Keratinocyte (primary cell): ENCODE data around the gene PUS3. TPM values are rescaled to one million over a fixed set of nuclear protein-coding genes. Genes with fewer than 3 reads are reported as not detected.

Source experiments
- DNase-seq: peaks from one replicate; pipeline ENCODE4 v3.0.0-alpha.2; 2011; ENCODE audit warnings: low read depth, missing footprints, low spot score
- FAIRE-seq: peaks from 2 replicates; lab custom pipeline; 2011; peaks lifted over from hg19 to GRCh38; lab: Jason Lieb, UNC
- H2AFZ ChIP-seq: 2 replicates; pipeline ENCODE4 v1.6.0; 2012; ENCODE audit warnings: low read length, control low read depth, inconsistent platforms; ENCODE audit not compliant: control insufficient read depth
- H3K27ac ChIP-seq: 2 replicates; pipeline ENCODE4 v1.5.1; 2011; ENCODE audit warnings: low read length; ENCODE audit not compliant: control insufficient read depth, insufficient read depth
- H3K27me3 ChIP-seq: 3 replicates; pipeline ENCODE4 v1.6.0; 2011; ENCODE audit warnings: low read length; ENCODE audit not compliant: control insufficient read depth, insufficient read depth; ENCODE audit errors: extremely low read depth
- H3K36me3 ChIP-seq, 2 experiments: 2 replicates in 1 of 2; 3 replicates in 1 of 2; pipeline ENCODE4 v1.5.1; 2011; ENCODE audit warnings: low read length in 2 of 2, mild to moderate bottlenecking in 1 of 2; ENCODE audit not compliant: control insufficient read depth in 2 of 2, insufficient read depth in 2 of 2; ENCODE audit errors: extremely low read depth in 1 of 2
- H3K4me1 ChIP-seq: 3 replicates; pipeline ENCODE4 v1.5.1; 2011; ENCODE audit warnings: low read length; ENCODE audit not compliant: control insufficient read depth, insufficient read depth; ENCODE audit errors: extremely low read depth
- H3K4me2 ChIP-seq: 3 replicates; pipeline ENCODE4 v1.6.0; 2011; ENCODE audit warnings: low read depth, low read length; ENCODE audit not compliant: control insufficient read depth, insufficient read depth; ENCODE audit errors: extremely low read depth
- H3K4me3 ChIP-seq, 3 experiments: fragments of 200-600 bp in 1 of 3; sonication (generic) in 1 of 3; 2 replicates in 2 of 3; 3 replicates in 1 of 3; pipeline ENCODE4 v1.5.1; 2011 to 2016; ENCODE audit warnings: low read length in 3 of 3, mild to moderate bottlenecking in 3 of 3, control low read depth in 2 of 3, inconsistent platforms in 1 of 3, low read depth in 1 of 3, mixed read lengths in 1 of 3, mixed run types in 1 of 3, moderate library complexity in 1 of 3; ENCODE audit not compliant: control insufficient read depth in 2 of 3, insufficient read depth in 2 of 3; ENCODE audit errors: extremely low read depth in 1 of 3
- H3K79me2 ChIP-seq: 2 replicates; pipeline ENCODE4 v1.6.0; 2012; ENCODE audit warnings: low read length; ENCODE audit not compliant: control insufficient read depth, insufficient read depth
- H3K9ac ChIP-seq: 3 replicates; pipeline ENCODE4 v1.6.0; 2011; ENCODE audit warnings: low read length; ENCODE audit not compliant: control insufficient read depth, insufficient read depth; ENCODE audit errors: extremely low read depth
- H3K9me1 ChIP-seq: 3 replicates; pipeline ENCODE4 v1.6.0; 2011; ENCODE audit warnings: low read length; ENCODE audit not compliant: control insufficient read depth, insufficient read depth; ENCODE audit errors: extremely low read depth
- H3K9me3 ChIP-seq: 2 replicates; pipeline ENCODE4 v1.5.1; 2012; ENCODE audit warnings: low read depth, low read length; ENCODE audit not compliant: control insufficient read depth
- H4K20me1 ChIP-seq: 3 replicates; pipeline ENCODE4 v1.6.0; 2011; ENCODE audit warnings: low read length; ENCODE audit not compliant: control insufficient read depth, insufficient read depth; ENCODE audit errors: extremely low read depth
- EZH2 ChIP-seq: IDR thresholded peaks from one replicate; pipeline ENCODE4 v1.6.1; 2012; ENCODE audit warnings: inconsistent platforms, mild to moderate bottlenecking, low read length, moderate library complexity
- dilution Hi-C: fragments of 300-500 bp; cut with MboI; formaldehyde crosslinking; loops from one replicate; pipeline ENCODE4 v1.7.0; 2020; ENCODE audit warnings: low sequenced_read_pairs; ENCODE audit not compliant: extremely low pct_ligation_motif_present
- polyA plus RNA-seq, 5 experiments: library from polyadenylated mRNA; depleted of rRNA in 3 of 5; stranded (reverse) in 3 of 5; stranded (forward) in 1 of 5; unstranded in 1 of 5; fragments of >200 nt; gene quantifications; 1 replicate in 1 of 5; 2 replicates in 3 of 5; 3 replicates in 1 of 5; pipeline versions ENCODE4 v1.2.1 to v1.2.3, GENCODE V29; 2011 to 2012; ENCODE audit warnings: missing spikeins in 2 of 5, low read depth in 1 of 5, low replicate concordance in 1 of 5
- TF ChIP-seq, protein P1 (sequence below), 3 experiments: IDR thresholded peaks in 1 of 3; conservative IDR thresholded peaks in 1 of 3; optimal IDR thresholded peaks in 1 of 3; 2 replicates in 2 of 3; 3 replicates in 1 of 3; pipeline versions ENCODE3 to v1.5.1; 2011; ENCODE audit warnings: low read length in 3 of 3, mild to moderate bottlenecking in 3 of 3, moderate library complexity in 2 of 3, control low read depth in 1 of 3, inconsistent platforms in 1 of 3; ENCODE audit not compliant: insufficient read depth in 2 of 3; ENCODE audit errors: extremely low read depth in 1 of 3

Gene PUS3
- polyA plus RNA-seq, 1 donor (not counting 4 experiments of a cell fraction or from before 2014, with no cell fraction given), result 11.8 TPM

DNA sequence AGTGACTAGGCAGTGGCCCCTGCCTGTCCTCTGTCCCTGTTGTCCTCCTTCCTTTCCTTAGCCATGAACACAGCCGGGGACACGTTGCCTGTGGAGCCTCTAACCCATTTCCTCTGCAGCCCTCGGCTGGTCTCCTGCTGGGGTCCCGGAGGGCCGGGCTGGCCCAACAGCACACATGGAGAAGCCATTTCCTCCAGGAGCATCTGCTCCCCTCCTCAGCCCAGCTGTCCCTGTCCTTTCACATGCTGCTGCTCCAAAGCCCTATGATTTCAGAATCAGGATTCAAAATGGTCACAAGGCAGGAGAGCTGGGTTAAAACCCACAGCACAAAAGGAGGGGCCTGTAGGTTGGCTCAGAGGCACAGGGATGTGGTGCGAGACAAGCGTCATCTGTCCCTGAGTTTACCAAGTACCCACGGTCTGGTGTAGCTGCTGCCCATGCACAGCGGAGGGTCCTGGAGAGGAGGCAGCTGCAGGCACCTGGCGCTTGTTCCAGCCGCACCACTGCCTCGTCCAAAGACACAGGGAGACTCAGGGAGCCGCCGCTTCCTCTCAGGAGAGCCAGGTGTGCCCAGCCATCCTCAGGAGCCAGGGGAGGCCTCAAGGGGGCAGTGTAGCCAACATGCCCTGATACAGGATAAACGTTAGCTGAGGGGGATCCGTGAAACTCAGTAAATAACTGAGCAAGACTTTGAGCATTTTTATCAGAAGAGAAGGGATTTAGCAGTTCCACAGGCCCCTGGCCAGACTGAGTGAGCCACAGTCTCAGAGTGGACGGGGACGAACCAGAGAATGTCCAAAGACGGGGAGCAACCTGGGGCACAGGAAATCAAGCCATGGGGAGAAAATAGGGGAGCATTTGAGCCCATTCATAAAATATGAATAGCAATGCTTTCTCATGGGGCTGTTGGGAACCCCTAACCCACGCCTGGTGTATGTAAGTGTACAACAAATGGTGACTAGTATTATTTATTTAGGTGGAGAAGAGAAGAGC is 38.9 kb upstream of the PUS3 start:
- H2AFZ ChIP-seq, result peak overlapping the region; percentile 16
- H3K9me1 ChIP-seq, result no peaks in the 10 kb centered on the region
- TF ChIP-seq EZH2, result peak; percentile 33
- TF ChIP-seq, protein P1, sequence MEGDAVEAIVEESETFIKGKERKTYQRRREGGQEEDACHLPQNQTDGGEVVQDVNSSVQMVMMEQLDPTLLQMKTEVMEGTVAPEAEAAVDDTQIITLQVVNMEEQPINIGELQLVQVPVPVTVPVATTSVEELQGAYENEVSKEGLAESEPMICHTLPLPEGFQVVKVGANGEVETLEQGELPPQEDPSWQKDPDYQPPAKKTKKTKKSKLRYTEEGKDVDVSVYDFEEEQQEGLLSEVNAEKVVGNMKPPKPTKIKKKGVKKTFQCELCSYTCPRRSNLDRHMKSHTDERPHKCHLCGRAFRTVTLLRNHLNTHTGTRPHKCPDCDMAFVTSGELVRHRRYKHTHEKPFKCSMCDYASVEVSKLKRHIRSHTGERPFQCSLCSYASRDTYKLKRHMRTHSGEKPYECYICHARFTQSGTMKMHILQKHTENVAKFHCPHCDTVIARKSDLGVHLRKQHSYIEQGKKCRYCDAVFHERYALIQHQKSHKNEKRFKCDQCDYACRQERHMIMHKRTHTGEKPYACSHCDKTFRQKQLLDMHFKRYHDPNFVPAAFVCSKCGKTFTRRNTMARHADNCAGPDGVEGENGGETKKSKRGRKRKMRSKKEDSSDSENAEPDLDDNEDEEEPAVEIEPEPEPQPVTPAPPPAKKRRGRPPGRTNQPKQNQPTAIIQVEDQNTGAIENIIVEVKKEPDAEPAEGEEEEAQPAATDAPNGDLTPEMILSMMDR (optimal IDR thresholded peaks at IDR 0.05 in 1 of 3, IDR thresholded peaks at IDR 0.05 in 1 of 3, conservative IDR thresholded peaks at IDR 0.05 in 1 of 3; ENCODE audit: extremely low read depth in 1 of 3, insufficient read depth in 2 of 3, low read length in 3 of 3), result peak; percentile 87 to 91 (median 91)
- DNase-seq (no peak), FAIRE-seq (peak; percentile 51)
- no peaks in the 10 kb centered on the region for H3K4me1 ChIP-seq
- dilution Hi-C loops, result loop anchor here (25.0 kb wide), 1 partner anchor 270 kb away; the partner anchor contains the start of genes FAM118B and RPUSD4
- no peaks in the 10 kb centered on the region for H3K79me2 ChIP-seq
- H3K9ac ChIP-seq, result no peak overlapping the region
- H3K27me3 ChIP-seq, result no peaks in the 10 kb centered on the region
- H4K20me1 ChIP-seq, result no peaks in the 10 kb centered on the region
- H3K36me3 ChIP-seq, result no peaks in the 10 kb centered on the region
- no peaks in the 10 kb centered on the region for H3K9me3 ChIP-seq
- H3K4me3 ChIP-seq, result no peak overlapping the region
- no peak overlapping the region for H3K27ac ChIP-seq
- no peak overlapping the region for H3K4me2 ChIP-seq

DNA sequence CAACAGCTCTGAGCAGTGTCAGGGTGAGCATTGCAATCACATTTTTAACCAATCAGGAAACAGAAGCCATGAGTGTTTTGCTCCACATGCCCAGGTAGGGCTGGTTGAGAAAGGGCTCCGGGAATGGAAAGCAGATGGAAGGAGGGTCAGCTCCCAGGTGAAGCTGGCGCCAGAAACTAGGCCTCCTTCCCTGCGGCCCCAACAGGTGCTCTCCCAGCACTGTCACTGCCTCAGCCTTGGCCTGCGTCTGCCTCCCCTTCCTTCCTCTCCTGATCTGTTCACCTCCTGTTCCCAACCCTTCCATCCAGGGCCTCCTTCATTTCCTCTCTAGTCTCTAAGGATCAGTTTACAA is 38.2 kb upstream of the PUS3 start:
- H3K9me1 ChIP-seq, result no peaks in the 10 kb centered on the region
- FAIRE-seq, result no peak
- H3K27ac ChIP-seq, result no peak overlapping the region
- H3K9me3 ChIP-seq, result no peaks in the 10 kb centered on the region
- no peaks in the 10 kb centered on the region for H3K36me3 ChIP-seq
- no peaks in the 10 kb centered on the region for H3K4me1 ChIP-seq
- no peak overlapping the region for H3K4me2 ChIP-seq
- H4K20me1 ChIP-seq, result no peaks in the 10 kb centered on the region
- dilution Hi-C loops, result loop anchor here (25.0 kb wide), 1 partner anchor 271 kb away; the partner anchor contains the start of genes FAM118B and RPUSD4
- H3K9ac ChIP-seq, result no peak overlapping the region
- no peak overlapping the region for H3K4me3 ChIP-seq
- TF ChIP-seq EZH2, result no peak
- TF ChIP-seq, protein P1 (optimal IDR thresholded peaks at IDR 0.05 in 1 of 3, IDR thresholded peaks at IDR 0.05 in 1 of 3, conservative IDR thresholded peaks at IDR 0.05 in 1 of 3; ENCODE audit: extremely low read depth in 1 of 3, insufficient read depth in 2 of 3, low read length in 3 of 3), result no peak
- no peaks in the 10 kb centered on the region for H3K79me2 ChIP-seq
- H3K27me3 ChIP-seq, result no peaks in the 10 kb centered on the region
- DNase-seq, result no peak
- H2AFZ ChIP-seq, result no peak overlapping the region
